Mucosa of stomach (tissue), 1 donor: ENCODE measurements around the gene MTX1.
A peak's percentile ranks its signal among the peaks of the same experiment; 100 is the strongest.

Experiments
- H3K27me3 ChIP-seq: one replicate; pipeline ENCODE4 v1.7.0; 2013; ENCODE audit warnings: mild to moderate bottlenecking, low read length; ENCODE audit not compliant: control insufficient read depth, insufficient read depth
- H3K36me3 ChIP-seq: one replicate; pipeline ENCODE4 v1.7.0; 2013; ENCODE audit warnings: low read length; ENCODE audit not compliant: control insufficient read depth, insufficient read depth
- H3K4me1 ChIP-seq: one replicate; pipeline ENCODE4 v1.7.0; 2013; ENCODE audit warnings: mild to moderate bottlenecking, low read length; ENCODE audit not compliant: control insufficient read depth, insufficient read depth
- H3K4me3 ChIP-seq: one replicate; pipeline ENCODE4 v1.7.0; 2013; ENCODE audit warnings: low read length
- H3K9ac ChIP-seq: one replicate; pipeline ENCODE4 v1.7.0; 2013; ENCODE audit warnings: mild to moderate bottlenecking, low read length, moderate library complexity
- H3K9me3 ChIP-seq: one replicate; pipeline ENCODE4 v1.7.0; 2013; ENCODE audit warnings: mild to moderate bottlenecking, low read length, moderate library complexity; ENCODE audit not compliant: control insufficient read depth
- donor health status: Pancreatic carcinoma.

The MTX1 gene

DNA sequence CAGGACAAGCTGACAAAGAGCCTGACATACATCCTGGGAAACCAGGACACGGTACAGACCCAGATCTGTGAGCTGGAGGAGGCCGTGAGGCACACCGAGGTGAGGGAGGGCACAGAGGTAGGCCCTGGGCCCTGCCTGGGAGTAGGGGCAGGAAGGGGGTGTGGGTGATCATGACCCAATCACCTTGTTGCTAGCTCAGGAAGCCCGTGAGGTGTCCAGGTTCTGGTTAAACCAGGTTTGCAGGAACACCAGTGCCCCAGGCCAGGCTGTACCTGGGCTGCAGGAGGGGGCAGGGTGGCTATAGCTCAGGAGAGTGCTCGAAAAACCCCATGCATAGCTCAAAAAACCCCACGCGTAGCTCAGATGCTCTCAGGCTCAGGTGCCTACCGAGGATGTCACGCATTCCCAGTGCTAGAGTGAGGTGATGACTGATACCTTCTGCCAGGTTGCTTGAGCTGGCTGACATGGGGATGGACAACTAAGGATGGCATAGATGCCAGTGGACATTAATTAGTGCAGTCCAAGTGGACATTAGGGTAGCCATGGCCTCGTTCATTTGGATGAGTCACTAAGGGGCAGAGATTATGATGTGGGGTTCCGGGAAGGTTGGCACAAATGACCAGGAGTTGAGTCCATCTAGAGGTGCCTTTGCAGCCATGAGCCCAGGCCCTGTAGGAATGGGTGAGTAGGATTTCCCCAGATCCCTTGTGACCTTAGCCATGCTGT, 31.1 kb upstream of the MTX1 start:
- H3K9ac ChIP-seq = peak overlapping the region; percentile 1
- H3K27me3 ChIP-seq = peaks cover 4% of the 10 kb centered on the region
- H3K4me3 ChIP-seq = no peak overlapping the region

DNA sequence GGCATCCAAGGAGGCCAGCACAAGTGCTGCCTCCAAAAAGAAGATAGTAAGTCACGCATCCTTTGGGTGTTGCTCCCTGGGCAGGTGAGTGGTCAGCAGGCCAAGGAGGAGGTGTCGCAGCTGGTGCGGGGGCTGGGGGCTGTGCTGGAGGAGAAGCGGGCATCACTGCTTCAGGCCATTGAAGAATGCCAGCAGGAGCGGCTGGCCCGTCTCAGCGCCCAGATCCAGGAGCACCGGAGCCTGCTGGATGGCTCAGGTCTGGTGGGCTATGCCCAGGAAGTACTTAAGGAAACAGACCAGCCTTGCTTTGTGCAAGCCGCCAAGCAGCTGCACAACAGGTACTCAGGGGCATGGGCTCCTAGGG, 30.6 kb upstream of the MTX1 start:
- H3K9ac ChIP-seq = peak overlapping the region; percentile 1
- H3K36me3 ChIP-seq = no peaks in the 10 kb centered on the region
- peaks cover 4% of the 10 kb centered on the region for H3K27me3 ChIP-seq
- no peaks in the 10 kb centered on the region for H3K9me3 ChIP-seq
- no peak overlapping the region for H3K4me3 ChIP-seq
- H3K4me1 ChIP-seq = peaks cover 76% of the 10 kb centered on the region

More for the DNA sequence above, 31.1 kb upstream of the MTX1 start:
- peaks cover 78% of the 10 kb centered on the region for H3K4me1 ChIP-seq
- no peaks in the 10 kb centered on the region for H3K36me3 ChIP-seq
- H3K9me3 ChIP-seq = no peaks in the 10 kb centered on the region

DNA sequence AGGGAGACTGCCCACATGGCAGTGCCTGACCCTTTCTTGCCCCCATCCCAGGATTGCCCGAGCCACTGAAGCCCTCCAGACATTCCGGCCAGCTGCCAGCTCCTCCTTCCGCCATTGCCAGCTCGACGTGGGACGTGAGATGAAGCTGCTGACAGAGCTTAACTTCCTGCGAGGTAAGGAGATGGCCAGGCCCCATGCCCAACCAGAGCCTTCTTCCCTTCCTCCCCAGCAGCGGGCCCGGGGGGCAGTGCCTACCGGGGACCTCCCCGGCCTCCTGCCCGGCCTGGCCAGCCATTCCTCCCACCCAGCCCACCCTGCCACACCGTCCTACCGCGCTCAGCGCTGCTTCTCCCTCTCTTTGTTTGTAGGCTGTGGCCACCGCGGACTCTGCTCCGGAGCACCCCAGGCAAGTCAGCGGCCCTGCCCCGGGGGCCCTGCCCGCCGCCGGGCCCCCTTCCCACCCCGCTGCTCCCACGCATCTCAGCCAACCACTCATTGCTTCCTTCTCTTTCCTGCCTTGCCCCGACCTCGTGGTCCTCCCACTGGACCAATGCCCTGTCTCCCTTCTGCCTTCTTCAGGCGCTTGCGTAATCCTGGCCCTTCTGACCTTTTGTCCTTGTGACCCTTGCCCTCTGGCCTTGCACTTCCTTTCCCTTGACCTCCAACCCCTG, 29.9 kb upstream of the MTX1 start:
- H3K4me1 ChIP-seq = peaks cover 71% of the 10 kb centered on the region
- H3K27me3 ChIP-seq = peaks cover 4% of the 10 kb centered on the region
- no peaks in the 10 kb centered on the region for H3K36me3 ChIP-seq
- H3K4me3 ChIP-seq = no peak overlapping the region
- H3K9ac ChIP-seq = peak overlapping the region; percentile 47
- no peaks in the 10 kb centered on the region for H3K9me3 ChIP-seq

DNA sequence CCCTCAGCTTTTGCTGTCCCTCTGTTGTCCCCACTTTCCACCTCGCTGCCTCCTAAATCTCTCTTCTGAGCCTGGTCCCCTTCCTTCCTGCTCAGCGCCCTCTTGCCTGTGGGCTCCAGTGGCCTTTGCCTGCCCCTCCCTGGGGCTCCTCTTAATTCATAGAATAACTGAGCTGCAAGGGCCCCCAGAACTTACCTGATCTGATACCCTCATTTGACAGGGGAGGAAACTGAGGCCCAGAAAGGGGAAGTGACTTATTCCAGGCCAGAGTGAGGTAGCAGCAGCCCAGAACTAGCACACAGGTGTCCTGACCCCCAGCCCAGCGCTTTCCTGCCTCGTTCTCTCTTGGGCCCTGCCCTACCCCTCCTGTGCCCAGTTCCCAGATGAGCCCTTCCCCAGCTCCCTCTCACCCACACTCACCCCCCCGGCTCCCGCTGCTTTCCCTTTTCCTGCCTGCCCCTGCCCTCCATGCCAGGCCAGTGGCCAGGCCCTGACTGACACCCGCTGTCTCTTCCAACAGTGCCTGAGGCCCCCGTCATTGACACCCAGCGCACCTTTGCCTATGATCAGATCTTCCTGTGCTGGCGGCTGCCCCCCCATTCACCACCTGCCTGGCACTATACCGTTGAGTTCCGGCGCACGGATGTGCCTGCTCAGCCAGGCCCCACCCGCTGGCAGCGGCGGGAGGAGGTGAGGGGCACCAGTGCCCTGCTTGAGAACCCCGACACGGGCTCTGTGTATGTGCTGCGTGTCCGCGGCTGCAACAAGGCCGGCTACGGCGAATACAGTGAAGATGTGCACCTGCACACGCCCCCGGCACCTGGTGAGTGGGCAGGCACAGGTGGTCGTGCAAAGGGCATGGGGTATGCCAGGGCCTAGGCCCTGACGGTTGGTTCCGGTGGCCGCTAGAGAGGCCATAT, 29.1 kb upstream of the MTX1 start:
- no peaks in the 10 kb centered on the region for H3K36me3 ChIP-seq
- peaks cover 4% of the 10 kb centered on the region for H3K27me3 ChIP-seq
- H3K9ac ChIP-seq = peak overlapping the region; percentile 7
- peaks cover 69% of the 10 kb centered on the region for H3K4me1 ChIP-seq
- no peak overlapping the region for H3K4me3 ChIP-seq
- no peaks in the 10 kb centered on the region for H3K9me3 ChIP-seq

DNA sequence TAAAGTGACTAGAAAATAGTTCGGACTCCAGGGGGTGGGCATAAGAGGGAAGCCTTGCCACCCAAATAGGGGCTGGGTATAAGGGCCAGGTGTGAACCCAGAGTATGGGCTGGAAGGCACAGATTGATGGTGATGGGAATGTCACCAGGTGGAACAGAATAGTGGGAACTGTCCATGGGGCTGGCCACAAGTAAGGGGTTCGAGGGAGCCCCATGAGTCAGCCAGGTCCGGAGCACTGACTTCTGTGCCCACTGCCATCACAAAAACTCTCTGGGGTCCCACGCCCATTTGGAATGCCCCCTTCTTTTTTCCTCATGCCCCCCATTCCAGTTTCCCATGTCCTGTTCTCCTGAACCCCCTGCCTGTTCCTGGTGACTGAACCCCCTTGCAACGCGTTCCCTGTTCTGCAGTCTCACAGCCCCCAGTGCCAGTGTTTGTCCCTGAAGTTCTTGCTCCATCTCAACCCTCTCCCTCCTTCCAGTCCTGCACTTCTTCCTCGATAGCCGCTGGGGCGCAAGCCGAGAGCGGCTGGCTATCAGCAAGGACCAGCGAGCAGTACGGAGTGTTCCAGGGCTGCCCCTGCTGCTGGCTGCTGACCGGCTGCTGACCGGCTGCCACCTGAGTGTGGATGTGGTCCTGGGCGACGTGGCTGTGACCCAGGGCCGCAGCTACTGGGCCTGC, 27.0 kb upstream of the MTX1 start:
- H3K36me3 ChIP-seq = peaks cover 10% of the 10 kb centered on the region
- no peaks in the 10 kb centered on the region for H3K27me3 ChIP-seq
- no peak overlapping the region for H3K9ac ChIP-seq
- H3K4me1 ChIP-seq = peaks cover 71% of the 10 kb centered on the region
- no peak overlapping the region for H3K4me3 ChIP-seq
- no peaks in the 10 kb centered on the region for H3K9me3 ChIP-seq

DNA sequence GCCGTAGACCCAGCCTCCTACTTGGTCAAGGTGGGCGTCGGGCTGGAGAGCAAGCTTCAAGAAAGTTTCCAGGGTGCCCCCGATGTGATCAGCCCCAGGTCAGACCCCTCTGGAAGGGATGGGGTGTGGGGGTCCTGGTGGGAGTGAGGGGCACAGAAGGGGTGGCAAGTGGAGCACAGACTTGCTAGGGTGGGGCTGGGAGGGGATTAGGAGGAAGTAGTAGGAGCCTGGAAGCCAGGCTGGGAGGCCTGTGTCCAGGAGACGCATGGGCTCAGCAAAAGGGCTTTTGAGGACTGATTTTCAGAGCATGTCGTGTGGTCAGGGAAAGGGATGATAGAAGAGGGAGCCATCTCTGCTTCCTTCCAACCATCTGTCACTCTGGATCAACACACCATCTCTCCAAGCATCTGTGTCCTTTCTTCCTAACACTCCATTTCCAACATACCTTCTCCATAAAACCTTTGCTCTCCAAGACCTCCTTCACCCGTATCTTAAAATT, 26.4 kb upstream of the MTX1 start:
- Histone ChIP-seq H3K4me1 (peaks cover 73% of the 10 kb centered on the region), H3K36me3 (peaks cover 16% of the 10 kb centered on the region), H3K9me3 (no peaks in the 10 kb centered on the region), H3K9ac (no peak overlapping the region), H3K27me3 (no peaks in the 10 kb centered on the region), H3K4me3 (no peak overlapping the region)

DNA sequence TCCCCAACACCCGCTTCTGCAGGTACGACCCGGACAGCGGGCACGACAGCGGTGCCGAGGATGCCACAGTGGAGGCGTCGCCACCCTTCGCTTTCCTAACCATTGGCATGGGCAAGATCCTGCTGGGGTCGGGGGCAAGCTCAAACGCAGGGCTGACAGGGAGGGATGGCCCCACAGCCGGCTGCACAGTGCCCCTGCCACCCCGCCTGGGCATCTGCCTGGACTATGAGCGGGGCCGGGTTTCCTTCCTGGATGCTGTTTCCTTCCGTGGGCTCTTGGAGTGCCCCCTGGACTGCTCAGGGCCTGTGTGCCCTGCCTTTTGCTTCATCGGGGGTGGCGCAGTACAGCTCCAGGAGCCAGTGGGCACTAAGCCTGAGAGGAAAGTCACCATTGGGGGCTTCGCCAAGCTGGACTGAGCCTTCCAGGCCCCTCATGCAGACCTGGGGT, 24.7 kb upstream of the MTX1 start:
- no peaks in the 10 kb centered on the region for H3K27me3 ChIP-seq
- H3K4me1 ChIP-seq = peaks cover 60% of the 10 kb centered on the region
- H3K9ac ChIP-seq = peak overlapping the region; percentile 88
- H3K4me3 ChIP-seq = no peak overlapping the region
- H3K9me3 ChIP-seq = no peaks in the 10 kb centered on the region
- H3K36me3 ChIP-seq = peaks cover 28% of the 10 kb centered on the region

DNA sequence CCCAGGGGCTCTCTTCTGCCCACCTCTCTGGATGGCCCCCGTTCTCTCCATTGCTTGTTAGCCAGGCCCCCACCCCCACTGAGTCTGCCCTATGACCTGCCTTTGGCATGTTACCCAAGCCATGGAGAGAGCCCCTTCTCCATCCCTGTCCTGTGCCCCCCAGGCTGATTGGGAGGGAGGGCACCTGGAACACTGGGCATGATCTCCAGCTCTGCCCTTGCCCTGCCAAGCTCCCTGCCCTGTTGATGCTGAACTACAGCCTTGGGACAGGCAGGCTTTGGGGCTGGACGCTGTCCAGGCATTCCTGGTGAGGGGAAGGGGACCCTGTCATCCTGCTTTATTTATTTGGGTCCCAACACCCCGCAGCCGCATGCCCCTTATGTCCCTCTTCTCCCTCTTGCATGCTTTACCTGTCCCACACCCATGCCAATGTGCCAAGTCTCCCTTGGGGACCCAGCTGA, 24.1 kb upstream of the MTX1 start:
- peaks cover 54% of the 10 kb centered on the region for H3K4me1 ChIP-seq
- H3K36me3 ChIP-seq = peaks cover 28% of the 10 kb centered on the region
- no peaks in the 10 kb centered on the region for H3K27me3 ChIP-seq
- peak overlapping the region; percentile 88 for H3K9ac ChIP-seq
- H3K4me3 ChIP-seq = no peak overlapping the region
- no peaks in the 10 kb centered on the region for H3K9me3 ChIP-seq

DNA sequence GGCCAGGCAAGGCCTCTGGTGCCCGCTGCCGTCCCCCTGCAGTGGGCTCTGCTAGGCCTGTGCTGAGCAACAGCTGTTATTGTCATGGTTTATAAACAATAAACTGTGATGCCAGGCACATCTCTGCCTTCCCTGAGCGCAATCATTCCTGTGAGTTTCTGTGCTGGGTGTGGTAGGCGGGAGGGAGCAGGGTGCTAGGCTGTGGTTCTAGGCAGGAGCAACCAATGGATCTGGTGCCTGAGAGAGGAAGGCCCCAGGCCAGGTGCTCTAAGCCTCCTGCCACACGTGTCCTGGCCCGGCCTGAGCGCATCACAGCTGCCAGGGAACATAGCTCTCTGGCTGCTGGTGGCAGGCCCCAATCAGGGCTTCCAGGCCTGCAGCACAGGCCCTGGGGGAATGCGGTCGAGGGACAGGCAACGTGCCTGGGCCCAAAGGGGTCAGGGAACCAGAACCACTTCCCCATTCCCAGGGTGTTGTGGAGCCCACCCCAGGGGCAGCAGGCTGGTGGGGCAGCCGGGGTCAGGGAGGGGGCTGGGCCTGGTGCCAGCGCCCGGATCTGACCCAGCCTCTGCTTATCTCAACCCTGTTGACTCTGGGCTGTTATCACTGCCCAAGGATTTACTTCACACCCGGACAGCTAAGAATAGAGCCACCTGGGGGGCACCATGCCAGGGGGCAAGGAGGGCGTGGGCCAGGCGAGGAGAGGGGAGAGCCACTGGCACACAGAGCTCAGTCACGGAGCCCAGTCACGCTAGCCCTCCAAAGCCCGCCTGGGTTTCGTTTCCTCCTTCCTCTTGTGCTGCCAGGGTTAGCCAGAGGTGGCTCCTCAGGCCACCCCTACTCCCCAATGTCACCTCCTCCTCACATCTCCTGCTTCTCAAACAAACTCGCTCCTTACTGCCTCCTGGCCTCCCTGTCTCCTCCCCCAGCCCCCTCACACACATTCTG, 23.4 kb upstream of the MTX1 start:
- Histone ChIP-seq H3K27me3 (no peaks in the 10 kb centered on the region), H3K4me3 (no peak overlapping the region), H3K9ac (peak overlapping the region; percentile 88), H3K36me3 (peaks cover 28% of the 10 kb centered on the region), H3K4me1 (peaks cover 47% of the 10 kb centered on the region), H3K9me3 (no peaks in the 10 kb centered on the region)

DNA sequence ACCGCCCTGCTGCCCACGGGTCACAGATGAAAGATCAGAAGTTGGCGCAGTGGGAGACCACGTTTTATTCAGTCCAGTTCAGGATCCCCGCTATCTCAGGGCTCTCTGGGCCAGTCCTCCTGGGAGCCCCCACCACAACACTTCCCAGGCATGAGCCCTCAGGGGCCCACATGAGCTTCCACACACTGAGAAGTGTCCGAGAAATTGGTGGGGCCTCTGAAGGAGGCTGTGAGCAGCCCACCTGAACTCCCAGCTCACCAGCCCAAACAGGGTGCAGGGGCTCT, 22.8 kb upstream of the MTX1 start:
- no peaks in the 10 kb centered on the region for H3K9me3 ChIP-seq
- H3K9ac ChIP-seq = peak overlapping the region; percentile 88
- H3K36me3 ChIP-seq = peaks cover 28% of the 10 kb centered on the region
- peaks cover 47% of the 10 kb centered on the region for H3K4me1 ChIP-seq
- H3K4me3 ChIP-seq = peak overlapping the region; percentile 52
- no peaks in the 10 kb centered on the region for H3K27me3 ChIP-seq
